A549 (cell line): ENCODE results near the gene ATP13A3. TPM values are rescaled to one million over a fixed set of nuclear protein-coding genes. Genes with fewer than 3 reads are reported as not detected.

Source experiments
- ATAC-seq, 2 experiments: fragments of 200-7000 bp in 1 of 2; fragments of >200 bp in 1 of 2; cut with Nextera tagmentation in 1 of 2; cut with Tn5 transposase in 1 of 2; 3 replicates each; pipeline versions ENCODE4 v1.8.0 to v1.9.1; 2018 to 2020; ENCODE audit warnings: mild to moderate bottlenecking in 1 of 2, moderate library complexity in 1 of 2
- CTCF ChIA-PET: fragments of 300-600 bp; sonication (Branson Sonifier 250); formaldehyde crosslinking; extraction: SDS; loops from one replicate; lab custom pipeline; 2021; ENCODE audit warnings: antibody characterized with exemption, inconsistent platforms; lab: Yijun Ruan, JAX
- POLR2A ChIA-PET: fragments of 350-600 bp; formaldehyde crosslinking; extraction: SDS; loops from one replicate; lab custom pipeline; 2021; ENCODE audit warnings: antibody characterized with exemption, inconsistent platforms; lab: Yijun Ruan, JAX
- DNase-seq, 2 experiments: peaks; one replicate each; pipeline versions ENCODE4 v3.0.0 to v3.0.0-alpha.2; 2011 to 2016; ENCODE audit warnings: low read depth in 1 of 2, low spot score in 1 of 2
- FAIRE-seq: peaks from 2 replicates; lab custom pipeline; 2011; peaks lifted over from hg19 to GRCh38; lab: Jason Lieb, UNC
- H3K27ac ChIP-seq, 2 experiments: fragments of >200 bp; sonication (Bioruptor Twin); formaldehyde crosslinking; 3 replicates each; pipeline ENCODE4 v1.5.1; 2016 to 2017
- H3K4me1 ChIP-seq: fragments of >200 bp; sonication (Bioruptor Twin); formaldehyde crosslinking; 3 replicates; pipeline ENCODE4 v1.6.1; 2016
- H3K4me2 ChIP-seq: fragments of >200 bp; sonication (Bioruptor Twin); formaldehyde crosslinking; 3 replicates; pipeline ENCODE4 v1.6.1; 2016
- H3K4me3 ChIP-seq: fragments of >200 bp; sonication (Bioruptor Twin); formaldehyde crosslinking; 3 replicates; pipeline ENCODE4 v1.5.1; 2016
- H3K9me3 ChIP-seq: fragments of >200 bp; sonication (Bioruptor Twin); formaldehyde crosslinking; 3 replicates; pipeline ENCODE4 v1.6.1; 2016
- BHLHE40 ChIP-seq: IDR thresholded peaks from 2 replicates; pipeline ENCODE4 v1.6.1; 2012; ENCODE audit warnings: low read depth, low read length, inconsistent platforms
- CBX8 ChIP-seq: fragments of 200-600 bp; sonication (generic); IDR thresholded peaks from 2 replicates; pipeline ENCODE4 v1.6.1; 2016
- E2F6 ChIP-seq: IDR thresholded peaks from 2 replicates; pipeline ENCODE4 v1.6.1; 2012; ENCODE audit warnings: low read depth, borderline replicate concordance
- EHF ChIP-seq: fragments of 250-450 bp; sonication (Bioruptor Pico); IDR thresholded peaks from 2 replicates; pipeline ENCODE4 v1.5.0; 2020; ENCODE audit warnings: mild to moderate bottlenecking
- EHMT2 ChIP-seq: fragments of 200-600 bp; sonication (generic); IDR thresholded peaks from 2 replicates; pipeline ENCODE4 v1.6.1; 2016; ENCODE audit warnings: antibody characterized with exemption, low read depth, mild to moderate bottlenecking, moderate library complexity
- EP300 ChIP-seq, 2 experiments: fragments of >200 bp; sonication (Bioruptor Twin); formaldehyde crosslinking; IDR thresholded peaks; 2 replicates in 1 of 2; 3 replicates in 1 of 2; pipeline ENCODE4 v1.6.1; 2016 to 2017
- ESRRA ChIP-seq: fragments of 150-350 bp; IDR thresholded peaks from 2 replicates; pipeline ENCODE4 v1.6.1; 2014; ENCODE audit warnings: mild to moderate bottlenecking, low read length, borderline replicate concordance
- FOSB ChIP-seq: fragments of 250-450 bp; sonication (Bioruptor Pico); IDR thresholded peaks from 2 replicates; pipeline ENCODE4 v1.5.0; 2020; ENCODE audit warnings: mild to moderate bottlenecking, moderate library complexity
- FOXS1 ChIP-seq: fragments of 250-450 bp; sonication (Bioruptor Pico); IDR thresholded peaks from 2 replicates; pipeline ENCODE4 v1.5.0; 2020; ENCODE audit warnings: mild to moderate bottlenecking, moderate library complexity
- HDAC2 ChIP-seq: fragments of 200-600 bp; sonication (generic); IDR thresholded peaks from 2 replicates; pipeline ENCODE4 v1.6.1; 2016
- HES2 ChIP-seq: fragments of >200 bp; sonication (Bioruptor Twin); formaldehyde crosslinking; IDR thresholded peaks from 2 replicates; pipeline ENCODE4 v1.6.1; 2016
- HOXA7 ChIP-seq: fragments of 250-450 bp; sonication (Bioruptor Pico); IDR thresholded peaks from 2 replicates; pipeline ENCODE4 v1.5.0; 2020; ENCODE audit warnings: mild to moderate bottlenecking, moderate library complexity
- HOXB13 ChIP-seq: fragments of 250-450 bp; sonication (Bioruptor Pico); IDR thresholded peaks from 2 replicates; pipeline ENCODE4 v1.5.0; 2020; ENCODE audit warnings: low read depth, mild to moderate bottlenecking, moderate library complexity
- HOXB5 ChIP-seq: fragments of 250-450 bp; sonication (Bioruptor Pico); IDR thresholded peaks from 2 replicates; pipeline ENCODE4 v1.5.0; 2020; ENCODE audit warnings: mild to moderate bottlenecking, moderate library complexity
- KDM5A ChIP-seq: fragments of 200-600 bp; sonication (generic); IDR thresholded peaks from 2 replicates; pipeline ENCODE4 v1.6.1; 2016; ENCODE audit warnings: antibody characterized with exemption, mild to moderate bottlenecking
- MAFK ChIP-seq: fragments of 450-650 bp; IDR thresholded peaks from 2 replicates; pipeline ENCODE4 v1.6.1; 2014; ENCODE audit not compliant: partially characterized antibody
- MAX ChIP-seq: IDR thresholded peaks from 2 replicates; pipeline ENCODE4 v1.6.1; 2012
- MAZ ChIP-seq: fragments of 150-350 bp; IDR thresholded peaks from 2 replicates; pipeline ENCODE4 v1.6.1; 2014; ENCODE audit warnings: antibody characterized with exemption, low read depth, low read length, borderline replicate concordance
- NFE2L2 ChIP-seq: fragments of 150-350 bp; conservative IDR thresholded peaks from 2 replicates; pipeline ENCODE4 v1.6.1; 2014; ENCODE audit warnings: low read length
- PBX3 ChIP-seq: IDR thresholded peaks from 2 replicates; pipeline ENCODE4 v1.6.1; 2012
- POLR2AphosphoS2 ChIP-seq: conservative IDR thresholded peaks from 2 replicates; pipeline ENCODE4 v1.6.1; 2012; ENCODE audit warnings: low read length, improper control_type of control experiment, inconsistent platforms
- RAD21 ChIP-seq, 2 experiments: fragments of >200 bp in 1 of 2; sonication (Bioruptor Twin) in 1 of 2; formaldehyde crosslinking in 1 of 2; IDR thresholded peaks in 1 of 2; conservative IDR thresholded peaks in 1 of 2; 2 replicates in 1 of 2; 3 replicates in 1 of 2; pipeline ENCODE4 v1.6.1; 2012 to 2018; ENCODE audit warnings: inconsistent platforms in 1 of 2
- RCOR1 ChIP-seq: fragments of 150-350 bp; IDR thresholded peaks from 2 replicates; pipeline ENCODE4 v1.6.1; 2014; ENCODE audit warnings: antibody characterized with exemption, low read length, low read depth
- RFX5 ChIP-seq: fragments of 450-650 bp; IDR thresholded peaks from 2 replicates; pipeline ENCODE4 v1.7.1; 2014; ENCODE audit warnings: antibody characterized with exemption, mild to moderate bottlenecking, moderate library complexity
- SMC3 ChIP-seq: fragments of >200 bp; sonication (Bioruptor Twin); formaldehyde crosslinking; IDR thresholded peaks from 3 replicates; pipeline ENCODE4 v1.6.1; 2018; ENCODE audit warnings: inconsistent platforms
- SREBF2 ChIP-seq: fragments of 450-650 bp; IDR thresholded peaks from 2 replicates; pipeline ENCODE4 v1.6.1; 2014; ENCODE audit warnings: mild to moderate bottlenecking, moderate library complexity
- TFCP2L1 ChIP-seq: fragments of 250-450 bp; sonication (Bioruptor Pico); IDR thresholded peaks from 2 replicates; pipeline ENCODE4 v1.5.0; 2021; ENCODE audit warnings: mild to moderate bottlenecking
- ZFP36 ChIP-seq: fragments of 450-650 bp; IDR thresholded peaks from 2 replicates; pipeline ENCODE4 v1.6.1; 2014; ENCODE audit warnings: borderline replicate concordance; ENCODE audit not compliant: partially characterized antibody
- ZNF302 ChIP-seq: fragments of 250-450 bp; sonication (Bioruptor Pico); IDR thresholded peaks from 2 replicates; pipeline ENCODE4 v1.9.0; 2021; ENCODE audit warnings: inconsistent platforms, mild to moderate bottlenecking, moderate library complexity
- ZSCAN20 ChIP-seq: fragments of 250-450 bp; sonication (Bioruptor Pico); IDR thresholded peaks from 2 replicates; pipeline ENCODE4 v1.8.0; 2022; ENCODE audit warnings: mild to moderate bottlenecking, moderate library complexity
- WGBS: methylation state at CpG from one replicate; pipeline ENCODE4 v1.1.6; 2017; ENCODE audit errors: missing lambda C conversion rate; 5-methylcytosine and 5-hydroxymethylcytosine counted together
- polyA plus RNA-seq, 4 experiments: library from polyadenylated mRNA; depleted of rRNA in 3 of 4; stranded (reverse); fragments of >200 nt; fragmentation: RNase III in 1 of 4; extraction: RNeasy Plus Mini Kit Qiagen cat#74134 plus additional on column Dnase treatment in 1 of 4; gene quantifications; 2 replicates in 3 of 4; 3 replicates in 1 of 4; pipeline ENCODE4 v1.2.3, GENCODE V29; 2011 to 2017

The ATP13A3 gene
- polyA plus RNA-seq, 2 of the 4 experiments (the other 2 are of a cell fraction), result 63.6 to 102 TPM

GRCh38 chr3:194367992-194368841 is 118.6 kb downstream of the ATP13A3 start:
- Histone ChIP-seq H3K27ac (no peak overlapping the region), H3K4me1 (peaks cover 6% of the 10 kb centered on the region; the same call in 1 of the 3 replicates), H3K4me3 (no peak overlapping the region), H3K9me3 (no peaks in the 10 kb centered on the region), H3K4me2 (no peak overlapping the region)
- no peak for TF ChIP-seq HOXB5
- no peak for TF ChIP-seq HDAC2
- TF ChIP-seq MAX, result no peak
- TF ChIP-seq RAD21 (conservative IDR thresholded peaks at IDR 0.05 in 1 of 2, IDR thresholded peaks at IDR 0.05 in 1 of 2), result no peak
- no peak for TF ChIP-seq TFCP2L1
- no peak for TF ChIP-seq MAZ
- no peak for TF ChIP-seq PBX3
- TF ChIP-seq EHF, result no peak
- no peak for TF ChIP-seq ZNF302 (CRISPR knock-in tag)
- TF ChIP-seq CBX8, result no peak
- TF ChIP-seq FOSB, result no peak
- no peak for DNase-seq
- no peak for ATAC-seq
- FAIRE-seq, result no peak
- ChIA-PET CTCF (interaction anchor here (1.0 to 1.8 kb wide), 2 partner anchors 34 to 37 kb away, joined by 3 to 6 read pairs; no protein-coding TSS in a partner anchor), POLR2A (no interaction called here)
- 81% methylated on average over 17 of the region's 18 CpGs for WGBS

- H3K4me1 ChIP-seq, result peaks cover 6% of the 10 kb centered on the region; the same call in 1 of the 3 replicates
- 50% methylated on average over 9 of the region's 12 CpGs for WGBS
- H3K27ac ChIP-seq, result no peak overlapping the region
- H3K4me3 ChIP-seq, result no peak overlapping the region
- no peaks in the 10 kb centered on the region for H3K9me3 ChIP-seq
- no peak for TF ChIP-seq ZFP36
- no peak for TF ChIP-seq EHMT2
- no peak for TF ChIP-seq HOXA7 (CRISPR knock-in tag)
- TF ChIP-seq RFX5, result no peak
- TF ChIP-seq MAX, result no peak
- TF ChIP-seq ZNF302 (CRISPR knock-in tag), result no peak
- no peak for TF ChIP-seq ZSCAN20 (CRISPR knock-in tag)
- no peak for TF ChIP-seq SREBF2
- TF ChIP-seq RAD21 (conservative IDR thresholded peaks at IDR 0.05 in 1 of 2, IDR thresholded peaks at IDR 0.05 in 1 of 2), result no peak
- no peak for TF ChIP-seq KDM5A
- TF ChIP-seq HOXB13 (CRISPR knock-in tag), result no peak
- no peak for TF ChIP-seq EHF
- TF ChIP-seq CBX8, result no peak
- TF ChIP-seq BHLHE40, result no peak
- DNase-seq, result no peak
- FAIRE-seq, result no peak
- ChIA-PET CTCF (interaction anchor here (8.2 kb wide), 1 partner anchor 22 kb away, joined by 52 read pairs; no protein-coding TSS in a partner anchor), POLR2A (no interaction called here)
- no peak overlapping the region for H3K4me2 ChIP-seq
- no peak for ATAC-seq
Measured at GRCh38 chr3:194365978-194366490, 120.8 kb downstream of the ATP13A3 start.

- FAIRE-seq (no peak), ATAC-seq (no peak), DNase-seq (no peak)
- WGBS, result 85% methylated on average over 4 of the region's 6 CpGs
- POLR2A ChIA-PET, result no interaction called here
- Histone ChIP-seq H3K4me3 (no peak overlapping the region), H3K4me2 (no peak overlapping the region), H3K9me3 (no peaks in the 10 kb centered on the region), H3K4me1 (peaks cover 6% of the 10 kb centered on the region; the same call in 1 of the 3 replicates), H3K27ac (no peak overlapping the region)
- CTCF ChIA-PET, result interaction anchor here (8.2 kb wide), 1 partner anchor 21 kb away, joined by 52 read pairs; no protein-coding TSS in a partner anchor
- TF ChIP-seq KDM5A, result no peak
- no peak for TF ChIP-seq MAFK
- no peak for TF ChIP-seq NFE2L2
- TF ChIP-seq RCOR1, result no peak
- no peak for TF ChIP-seq ESRRA
- TF ChIP-seq E2F6, result no peak
- TF ChIP-seq SMC3, result no peak
- TF ChIP-seq RFX5, result no peak
- TF ChIP-seq EP300 (IDR thresholded peaks at IDR 0.05), result no peak
- TF ChIP-seq MAX, result no peak
- no peak for TF ChIP-seq FOXS1
- no peak for TF ChIP-seq HES2
- TF ChIP-seq POLR2AphosphoS2, result no peak
- TF ChIP-seq HOXA7 (CRISPR knock-in tag), result no peak
- TF ChIP-seq EHF, result no peak
Measured at GRCh38 chr3:194365526-194365925, 121.3 kb downstream of the ATP13A3 start.
